ENCODE results near the gene PTK6.
"Not testable (repeated sequence)": the region's sequence is repeated elsewhere in the genome, so short reads cannot be mapped to it uniquely, and the experiment has no call there.

The PTK6 gene

DNA sequence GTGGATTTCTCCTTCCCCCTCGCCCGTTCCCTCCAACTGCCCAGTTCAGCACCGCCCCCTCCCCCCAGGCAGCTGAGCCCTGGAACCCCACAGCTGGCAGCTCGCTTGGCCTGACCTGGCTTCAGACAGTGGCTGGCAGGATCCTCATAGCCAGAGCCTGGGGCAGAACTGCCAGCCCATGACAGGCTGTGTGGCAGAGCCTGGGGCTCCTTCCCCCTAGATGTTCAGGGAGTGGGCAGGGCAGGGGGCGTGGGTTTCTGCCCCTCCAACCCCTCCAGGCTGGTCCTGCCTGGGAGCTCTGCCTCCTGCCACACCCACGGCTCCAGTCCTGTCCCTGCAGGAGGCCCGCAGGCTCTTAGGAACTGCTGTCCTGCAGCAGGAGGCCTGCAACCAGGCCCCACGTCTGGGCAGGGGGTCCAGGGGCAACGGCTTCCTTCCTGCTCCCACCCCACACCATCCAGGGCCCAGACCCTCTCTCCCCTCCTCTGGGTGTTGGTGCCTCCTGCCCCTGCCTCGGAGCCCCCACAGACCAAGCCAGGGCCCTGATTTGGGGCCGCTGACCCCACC is 55.1 kb downstream of the PTK6 start:
- Histone ChIP-seq H3K4me1 (ENCODE audit: control insufficient read depth, insufficient read depth, low read length) (no peaks in the 10 kb centered on the region), H3K9me3 (ENCODE audit: control insufficient read depth, low read length) (peaks cover 6% of the 10 kb centered on the region), H3K4me3 (ENCODE audit: low read length) (no peak overlapping the region), H3K27me3 (replicated peaks; ENCODE audit: control insufficient read depth, insufficient read depth, low read length) (peaks cover 52% of the 10 kb centered on the region), H3K9ac (ENCODE audit: low read length) (no peak overlapping the region), H3K36me3 (ENCODE audit: control insufficient read depth, insufficient read depth, low read length, severe bottlenecking) (no peaks in the 10 kb centered on the region)
- DNase-seq (ENCODE audit: low read depth) = no peak

GRCh38 chr20:63481503-63481902 is 55.7 kb downstream of the PTK6 start:
- H3K9ac ChIP-seq (ENCODE audit: low read length) = no peak overlapping the region
- H3K27me3 ChIP-seq (replicated peaks; ENCODE audit: control insufficient read depth, insufficient read depth, low read length) = peaks cover 56% of the 10 kb centered on the region
- no peaks in the 10 kb centered on the region for H3K4me1 ChIP-seq (ENCODE audit: control insufficient read depth, insufficient read depth, low read length)
- H3K4me3 ChIP-seq (ENCODE audit: low read length) = no peak overlapping the region
- DNase-seq (ENCODE audit: low read depth) = no peak
- peaks cover 6% of the 10 kb centered on the region for H3K9me3 ChIP-seq (ENCODE audit: control insufficient read depth, low read length)
- no peaks in the 10 kb centered on the region for H3K36me3 ChIP-seq (ENCODE audit: control insufficient read depth, insufficient read depth, low read length, severe bottlenecking)

GRCh38 chr20:63479695-63480419 is 57.3 kb downstream of the PTK6 start:
- H3K4me1 ChIP-seq (ENCODE audit: control insufficient read depth, insufficient read depth, low read length); H3K4me3 ChIP-seq (ENCODE audit: low read length); H3K9ac ChIP-seq (ENCODE audit: low read length); H3K36me3 ChIP-seq (ENCODE audit: control insufficient read depth, insufficient read depth, low read length, severe bottlenecking); DNase-seq (ENCODE audit: low read depth); H3K9me3 ChIP-seq (ENCODE audit: control insufficient read depth, low read length): not testable (repeated sequence)
- peaks cover 57% of the 10 kb centered on the region for H3K27me3 ChIP-seq (replicated peaks; ENCODE audit: control insufficient read depth, insufficient read depth, low read length)

DNA sequence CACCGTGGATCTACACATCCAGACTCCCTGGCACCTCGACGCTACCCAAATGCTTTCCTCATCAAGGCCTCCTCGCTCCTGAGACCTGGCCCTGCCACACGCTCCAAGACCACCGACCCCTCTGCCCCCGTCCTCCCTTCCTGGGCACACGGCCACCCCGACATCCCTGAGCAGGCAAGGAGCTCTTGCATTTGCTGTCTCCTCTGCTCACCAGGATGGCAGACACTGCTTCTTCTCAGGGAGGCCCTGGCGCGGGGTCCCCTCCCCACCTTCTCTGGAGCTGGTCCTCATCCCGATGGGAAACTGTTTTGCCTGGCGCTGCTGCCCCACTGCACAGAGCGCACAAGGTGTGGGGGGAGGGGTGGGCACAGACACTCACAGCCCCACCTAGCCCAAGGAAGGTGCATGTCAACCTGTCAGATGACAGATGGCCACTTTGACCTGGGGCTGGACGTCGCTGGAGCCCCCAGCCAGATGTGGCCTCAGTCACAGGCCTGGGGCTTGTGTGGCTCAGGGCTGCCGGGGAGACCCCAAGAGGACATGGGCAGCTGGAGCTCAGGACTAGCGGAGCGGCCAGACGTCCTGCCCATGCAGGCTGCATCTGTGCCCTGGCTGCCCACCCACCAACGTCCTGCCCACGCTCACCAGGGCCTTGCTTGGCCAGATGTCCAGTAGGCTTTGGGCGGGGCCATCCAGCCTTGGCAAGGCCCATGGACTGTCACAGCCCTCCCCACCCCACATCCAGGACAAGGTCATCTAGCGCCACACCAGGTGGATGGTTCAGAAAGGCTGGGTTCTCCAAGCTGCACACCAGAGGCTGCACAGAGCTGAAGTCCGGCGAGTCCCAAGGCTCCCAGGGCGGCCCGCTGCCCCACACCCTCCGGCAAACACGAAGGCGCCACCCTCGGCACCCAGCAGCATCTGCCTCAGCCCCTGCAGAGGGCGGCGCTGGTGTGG is 58.6 kb downstream of the PTK6 start:
- Histone ChIP-seq H3K4me3 (ENCODE audit: low read length) (no peak overlapping the region), H3K4me1 (ENCODE audit: control insufficient read depth, insufficient read depth, low read length) (no peaks in the 10 kb centered on the region), H3K9ac (ENCODE audit: low read length) (no peak overlapping the region), H3K36me3 (ENCODE audit: control insufficient read depth, insufficient read depth, low read length, severe bottlenecking) (no peaks in the 10 kb centered on the region), H3K27me3 (replicated peaks; ENCODE audit: control insufficient read depth, insufficient read depth, low read length) (peaks cover 64% of the 10 kb centered on the region), H3K9me3 (ENCODE audit: control insufficient read depth, low read length) (no peaks in the 10 kb centered on the region)
- no peak for DNase-seq (ENCODE audit: low read depth)
